HepG2 (cell line): ENCODE data around the gene TP53TG5.

Source experiments
- MEF2D ChIP-seq: sonication (generic); formaldehyde crosslinking; IDR thresholded peaks from 2 replicates; pipeline ENCODE4 v1.5.1; 2020; ENCODE audit warnings: mild to moderate bottlenecking, missing genetic modification reagents
- REPIN1 ChIP-seq: sonication (generic); formaldehyde crosslinking; IDR thresholded peaks from 2 replicates; pipeline ENCODE4 v1.8.0; 2022; ENCODE audit warnings: missing genetic modification reagents, low read depth, mild to moderate bottlenecking, borderline replicate concordance

GRCh38 chr20:45330476-45330875 lies 47.6 kb downstream of the TP53TG5 start:
- no peak for TF ChIP-seq REPIN1 (CRISPR knock-in tag)
- TF ChIP-seq MEF2D (CRISPR knock-in tag), result no peak
